OCI-LY7 (cell line): ENCODE data around the gene G6PC1. TPM values are rescaled to one million over a fixed set of nuclear protein-coding genes. Genes with fewer than 3 reads are reported as not detected.

Experiments used
- BruUV-seq: library from RNA; stranded (reverse); fragments of 400-500 nt; replicated peaks from 2 replicates; lab custom pipeline; 2021; lab: Mats Ljungman, UMichigan
- CTCF ChIA-PET: fragments of 300-600 bp; sonication (Branson Sonifier 250); formaldehyde crosslinking; loops from one replicate; lab custom pipeline; 2022; ENCODE audit warnings: antibody characterized with exemption; ENCODE audit not compliant: unreplicated experiment; lab: Charles Lee
- POLR2A ChIA-PET: fragments of 300-600 bp; sonication (Branson Sonifier 250); formaldehyde crosslinking; loops from one replicate; lab custom pipeline; 2022; ENCODE audit warnings: antibody characterized with exemption; lab: Charles Lee
- DNase-seq: peaks from one replicate; pipeline ENCODE4 v3.0.0-alpha.2; 2015; ENCODE audit warnings: low spot score
- H2AFZ ChIP-seq: fragments of 200-600 bp; sonication (generic), shearing (Covaris generic); 2 replicates; pipeline ENCODE4 v1.6.1; 2014; ENCODE audit warnings: mild to moderate bottlenecking, antibody characterized with exemption, low read length, moderate library complexity
- H3K27ac ChIP-seq: fragments of 200-600 bp; sonication (generic); 2 replicates; pipeline ENCODE4 v1.5.1; 2014; ENCODE audit warnings: mixed run types, low read depth, mild to moderate bottlenecking, moderate library complexity, low read length, inconsistent platforms; ENCODE audit not compliant: poor library complexity, severe bottlenecking
- H3K36me3 ChIP-seq: fragments of 200-600 bp; sonication (generic); 2 replicates; pipeline ENCODE4 v1.6.1; 2014; ENCODE audit warnings: mild to moderate bottlenecking, antibody characterized with exemption, low read length, moderate library complexity, mixed read lengths; ENCODE audit not compliant: insufficient read depth
- H3K4me1 ChIP-seq: fragments of 200-600 bp; sonication (generic); 2 replicates; pipeline ENCODE4 v1.5.1; 2014; ENCODE audit warnings: mild to moderate bottlenecking, low read length; ENCODE audit not compliant: insufficient read depth, poor library complexity, severe bottlenecking
- H3K4me2 ChIP-seq: fragments of 200-600 bp; sonication (generic); 2 replicates; pipeline ENCODE4 v1.6.1; 2014; ENCODE audit warnings: mild to moderate bottlenecking, low read length
- H3K4me3 ChIP-seq: fragments of 200-600 bp; sonication (generic); 2 replicates; pipeline ENCODE4 v1.5.1; 2014; ENCODE audit warnings: mild to moderate bottlenecking, low read depth, low read length; ENCODE audit not compliant: poor library complexity, severe bottlenecking
- H3K79me2 ChIP-seq: fragments of 200-600 bp; sonication (generic); 2 replicates; pipeline ENCODE4 v1.6.1; 2016; ENCODE audit warnings: low read depth, mild to moderate bottlenecking, low read length, moderate library complexity, mixed read lengths; ENCODE audit not compliant: insufficient read depth
- H3K9me2 ChIP-seq: fragments of 200-600 bp; sonication (generic); 2 replicates; pipeline ENCODE4 v1.6.1; 2016; ENCODE audit warnings: mild to moderate bottlenecking, low read length, mixed read lengths; ENCODE audit not compliant: insufficient read depth
- H3K9me3 ChIP-seq: fragments of 200-600 bp; sonication (generic); 2 replicates; pipeline ENCODE4 v1.6.1; 2014; ENCODE audit warnings: mild to moderate bottlenecking, mixed run types, low read length, mixed read lengths
- H4K20me1 ChIP-seq: fragments of 200-600 bp; sonication (generic); 2 replicates; pipeline ENCODE4 v1.6.1; 2014; ENCODE audit warnings: mild to moderate bottlenecking, antibody characterized with exemption, low read length, moderate library complexity, mixed read lengths; ENCODE audit not compliant: insufficient read depth
- CTCF ChIP-seq: fragments of 200-600 bp; sonication (generic); conservative IDR thresholded peaks from 2 replicates; pipeline ENCODE4 v1.5.1; 2014; ENCODE audit warnings: mild to moderate bottlenecking, antibody characterized with exemption, low read length, moderate library complexity, mixed read lengths
- EZH2phosphoT487 ChIP-seq: fragments of 200-600 bp; sonication (generic); IDR thresholded peaks from 2 replicates; pipeline ENCODE4 v1.6.1; 2018; ENCODE audit warnings: low read depth, borderline replicate concordance, mild to moderate bottlenecking, mixed run types, antibody characterized with exemption, low read length, moderate library complexity, mixed read lengths
- intact Hi-C: fragments of 100-400 bp; cut with micrococcal nuclease; formaldehyde crosslinking; loops from one replicate; pipeline ENCODE4 v1.10.0; 2022; ENCODE audit not compliant: unreplicated experiment
- total RNA-seq, 2 experiments: library from RNA; depleted of rRNA in 1 of 2; stranded (reverse); fragments of >200 nt in 1 of 2; shearing (Covaris generic) in 1 of 2; gene quantifications; 2 replicates each; pipeline ENCODE4 v1.2.3, GENCODE V29; 2014 to 2022

G6PC1 gene
- total RNA-seq, 2 experiments from 2014 or later: 1.1 to 1.9 TPM

GRCh38 chr17:42924891-42925290 is 24.3 kb downstream of the G6PC1 start:
- no peaks in the 10 kb centered on the region for H3K36me3 ChIP-seq
- no peak overlapping the region for H3K27ac ChIP-seq
- BruUV-seq: no TSS peak
- H3K4me3 ChIP-seq: no peak overlapping the region
- TF ChIP-seq EZH2phosphoT487 (no peak), CTCF (no peak)
- intact Hi-C loops: no loop called here
- H3K9me3 ChIP-seq: no peaks in the 10 kb centered on the region
- DNase-seq: no peak
- no peak overlapping the region for H3K4me2 ChIP-seq
- H3K79me2 ChIP-seq: no peaks in the 10 kb centered on the region
- H3K9me2 ChIP-seq: no peaks in the 10 kb centered on the region
- H3K4me1 ChIP-seq: peaks cover 34% of the 10 kb centered on the region
- no peaks in the 10 kb centered on the region for H4K20me1 ChIP-seq
- CTCF ChIA-PET: no interaction called here
- POLR2A ChIA-PET: interaction anchor here (0.6 kb wide), 1 partner anchor 15 kb away, joined by 3 read pairs; no protein-coding TSS in a partner anchor
- H2AFZ ChIP-seq: 0 out of 2 replicates have a peak overlapping the region, but pooled peaks have one; percentile 13

GRCh38 chr17:42928714-42929496 is 28.3 kb downstream of the G6PC1 start:
- intact Hi-C loops: loop anchor here (1.0 to 2.0 kb wide), 3 partner anchors 86 to 109 kb away; partner anchors contain the start of gene BECN1
- peak overlapping the region; percentile 22; the same call in 1 of the 2 replicates for H3K4me2 ChIP-seq
- CTCF ChIA-PET: no interaction called here
- H2AFZ ChIP-seq: peak overlapping the region; percentile 86
- TF ChIP-seq CTCF (peak; percentile 91), EZH2phosphoT487 (no peak)
- H3K4me3 ChIP-seq: no peak overlapping the region
- H3K36me3 ChIP-seq: no peaks in the 10 kb centered on the region
- H3K27ac ChIP-seq: peak overlapping the region; percentile 10
- DNase-seq: peak; percentile 87
- H4K20me1 ChIP-seq: no peaks in the 10 kb centered on the region
- H3K4me1 ChIP-seq: peaks cover 8% of the 10 kb centered on the region
- H3K79me2 ChIP-seq: no peaks in the 10 kb centered on the region
- BruUV-seq: no TSS peak
- H3K9me2 ChIP-seq: no peaks in the 10 kb centered on the region
- POLR2A ChIA-PET: interaction anchor here (0.6 kb wide), 1 partner anchor 53 kb away, joined by 3 read pairs; no protein-coding TSS in a partner anchor
- no peaks in the 10 kb centered on the region for H3K9me3 ChIP-seq

GRCh38 chr17:42929497-42929844 is 28.9 kb downstream of the G6PC1 start:
- BruUV-seq: no TSS peak
- Histone ChIP-seq H3K79me2 (no peaks in the 10 kb centered on the region), H3K4me1 (peaks cover 8% of the 10 kb centered on the region), H3K4me3 (no peak overlapping the region), H3K9me2 (no peaks in the 10 kb centered on the region), H3K27ac (no peak overlapping the region), H3K4me2 (no peak overlapping the region), H2AFZ (no peak overlapping the region; the same call in 1 of the 2 replicates), H3K9me3 (no peaks in the 10 kb centered on the region), H4K20me1 (no peaks in the 10 kb centered on the region), H3K36me3 (no peaks in the 10 kb centered on the region)
- no peak for DNase-seq
- ChIA-PET CTCF (no interaction called here), POLR2A (no interaction called here)
- TF ChIP-seq EZH2phosphoT487 (no peak), CTCF (peak; percentile 53; the same call in 1 of the 2 replicates)
- intact Hi-C loops: loop anchor here (1.0 to 2.0 kb wide), 3 partner anchors 86 to 109 kb away; partner anchors contain the start of gene BECN1
